Activated CD4-positive, alpha-beta T cell treated with anti-CD3 and anti-CD28 coated beads for 4 hours (primary cell): ENCODE results near the gene C1orf122.

ENCODE experiments used
- DNase-seq, 2 donors: peaks; one replicate each; pipeline ENCODE4 v3.0.0-alpha.2; 2020

Gene C1orf122

DNA sequence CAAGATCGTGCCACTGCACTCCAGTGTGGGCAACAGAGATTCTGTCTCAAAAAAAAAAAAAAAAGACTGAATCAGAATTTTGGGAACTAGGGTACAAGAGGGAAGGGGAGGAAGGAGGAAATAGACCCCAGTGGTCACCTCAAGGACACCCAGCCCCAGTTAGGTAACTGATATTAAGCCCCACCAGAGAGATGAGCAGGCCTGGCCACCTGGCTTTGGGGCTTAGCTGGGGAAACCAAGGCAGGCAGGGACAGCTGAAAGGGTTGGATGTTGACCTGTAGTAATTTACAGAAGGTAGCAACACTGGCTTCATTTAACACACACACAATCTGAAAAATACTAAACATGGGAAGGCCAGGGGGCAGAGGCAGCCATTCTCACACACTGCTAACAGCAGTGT, 5.2 kb upstream of the C1orf122 start:
- no peak for DNase-seq

DNA sequence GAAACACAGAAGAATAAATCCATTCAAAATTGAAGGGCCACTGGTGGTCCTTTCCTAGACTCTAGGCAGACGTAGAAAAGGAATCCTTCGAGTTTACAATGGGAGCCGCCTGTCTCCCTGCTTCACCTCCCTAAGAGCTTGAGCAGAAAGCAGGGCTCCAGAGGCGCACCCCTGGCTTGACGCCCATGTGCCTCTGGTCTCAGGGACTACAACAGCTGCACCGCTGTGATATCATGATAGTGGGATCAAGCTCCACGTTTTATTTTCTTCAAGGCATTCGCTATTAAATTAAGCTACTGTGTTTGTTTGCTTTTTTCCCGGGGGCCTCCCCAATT, 403 bp upstream of the C1orf122 start:
- no peak for DNase-seq

DNA sequence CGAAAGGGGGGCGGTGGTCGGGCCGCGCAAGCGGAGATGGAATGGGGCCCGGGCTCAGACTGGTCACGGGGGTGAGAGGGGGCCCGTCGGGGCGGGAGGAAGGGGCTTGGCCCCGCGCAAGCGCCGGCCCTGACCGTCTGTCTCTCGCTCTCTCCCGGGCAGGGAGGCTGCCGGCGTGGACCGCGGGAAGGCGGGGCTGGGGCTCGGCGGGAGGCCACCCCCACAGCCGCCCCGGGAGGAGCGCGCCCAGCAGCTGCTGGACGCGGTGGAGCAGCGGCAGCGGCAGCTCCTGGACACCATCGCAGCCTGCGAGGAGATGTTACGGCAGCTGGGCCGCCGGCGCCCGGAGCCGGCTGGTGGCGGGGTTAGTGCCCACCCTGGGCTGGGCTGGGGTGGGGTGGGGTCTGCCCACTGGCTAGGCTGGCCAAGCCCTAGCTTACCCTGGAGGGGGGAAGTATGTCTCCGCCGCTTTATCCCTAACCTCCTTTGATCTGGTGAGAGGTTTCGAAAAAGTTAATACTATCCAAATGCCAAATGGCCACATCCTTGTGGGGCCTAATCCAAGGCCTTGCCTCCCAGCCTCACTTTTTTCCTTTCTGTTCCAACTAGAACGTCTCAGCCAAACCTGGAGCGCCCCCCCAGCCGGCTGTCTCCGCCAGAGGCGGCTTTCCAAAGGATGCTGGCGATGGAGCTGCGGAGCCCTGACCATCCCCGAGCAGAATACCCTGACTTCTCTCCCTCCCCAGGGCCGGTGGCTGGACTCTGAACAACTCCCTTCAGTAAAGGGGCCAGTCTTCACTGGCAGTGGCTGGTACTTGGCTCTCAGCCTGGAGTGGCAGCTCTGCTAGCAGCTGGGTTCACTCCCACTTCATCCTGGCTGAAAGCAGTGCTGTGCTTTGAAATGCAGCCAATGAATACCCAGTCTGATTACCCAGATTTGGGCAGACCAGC, 1.1 kb downstream of the C1orf122 start:
- DNase-seq: peak; percentile 22 to 34

DNA sequence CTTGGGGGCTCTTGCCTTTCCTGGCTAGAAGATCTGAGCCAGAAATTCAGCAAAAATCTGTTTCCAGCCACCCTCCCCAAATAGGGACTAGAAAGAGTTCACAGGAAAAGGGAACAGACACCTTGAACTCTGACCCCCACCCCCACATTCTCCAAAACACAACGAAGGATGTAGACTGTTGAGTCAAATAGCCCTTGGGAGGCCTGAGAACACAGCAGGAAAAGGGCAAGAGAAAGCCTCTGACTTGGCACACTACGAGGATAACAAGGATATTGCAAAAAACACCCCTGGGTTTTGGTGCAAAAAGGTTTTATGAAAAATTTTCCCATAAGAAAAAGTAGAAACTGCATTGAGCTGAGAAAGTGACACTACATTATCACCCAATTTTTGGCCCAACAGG, 2.4 kb downstream of the C1orf122 start:
- DNase-seq: no peak

DNA sequence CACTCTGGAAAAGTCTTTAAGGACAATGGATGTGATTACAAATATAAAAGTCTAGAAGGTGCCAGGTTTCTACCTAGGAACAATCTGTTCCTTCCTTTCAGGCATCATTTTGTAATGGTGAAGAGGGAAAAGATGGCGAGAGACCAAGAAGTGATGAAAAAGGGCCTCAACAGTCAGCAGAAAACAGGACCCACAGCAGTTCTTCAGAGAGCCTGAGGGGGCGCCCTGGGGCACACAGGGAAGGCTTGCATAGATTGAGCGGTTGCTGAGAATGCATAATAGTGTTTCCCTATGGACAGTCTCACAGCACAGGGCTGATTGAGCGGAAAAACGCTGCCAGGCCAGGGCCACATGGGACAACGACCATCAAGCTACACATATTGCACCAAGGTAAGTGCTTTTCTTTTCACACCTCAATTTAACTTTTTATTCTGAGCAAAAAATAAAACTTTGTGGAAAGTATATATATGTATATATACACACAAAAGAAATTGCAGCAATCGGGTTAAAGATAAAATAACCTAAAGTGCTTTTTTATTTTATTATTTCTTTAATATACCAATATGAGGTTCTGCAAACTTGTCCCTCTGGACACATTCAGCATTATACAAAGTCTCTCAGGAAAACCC, 3.6 kb downstream of the C1orf122 start:
- DNase-seq: peak; percentile 48 to 59

GRCh38 chr1:37813529-37814145, 6.0 kb downstream of the C1orf122 start:
- DNase-seq: no peak

GRCh38 chr1:37814252-37814651, 6.7 kb downstream of the C1orf122 start:
- DNase-seq: no peak

GRCh38 chr1:37817481-37817880, 9.9 kb downstream of the C1orf122 start:
- DNase-seq: no peak

- no peak for DNase-seq
Measured at GRCh38 chr1:37821481-37821880, 13.9 kb downstream of the C1orf122 start.

DNA sequence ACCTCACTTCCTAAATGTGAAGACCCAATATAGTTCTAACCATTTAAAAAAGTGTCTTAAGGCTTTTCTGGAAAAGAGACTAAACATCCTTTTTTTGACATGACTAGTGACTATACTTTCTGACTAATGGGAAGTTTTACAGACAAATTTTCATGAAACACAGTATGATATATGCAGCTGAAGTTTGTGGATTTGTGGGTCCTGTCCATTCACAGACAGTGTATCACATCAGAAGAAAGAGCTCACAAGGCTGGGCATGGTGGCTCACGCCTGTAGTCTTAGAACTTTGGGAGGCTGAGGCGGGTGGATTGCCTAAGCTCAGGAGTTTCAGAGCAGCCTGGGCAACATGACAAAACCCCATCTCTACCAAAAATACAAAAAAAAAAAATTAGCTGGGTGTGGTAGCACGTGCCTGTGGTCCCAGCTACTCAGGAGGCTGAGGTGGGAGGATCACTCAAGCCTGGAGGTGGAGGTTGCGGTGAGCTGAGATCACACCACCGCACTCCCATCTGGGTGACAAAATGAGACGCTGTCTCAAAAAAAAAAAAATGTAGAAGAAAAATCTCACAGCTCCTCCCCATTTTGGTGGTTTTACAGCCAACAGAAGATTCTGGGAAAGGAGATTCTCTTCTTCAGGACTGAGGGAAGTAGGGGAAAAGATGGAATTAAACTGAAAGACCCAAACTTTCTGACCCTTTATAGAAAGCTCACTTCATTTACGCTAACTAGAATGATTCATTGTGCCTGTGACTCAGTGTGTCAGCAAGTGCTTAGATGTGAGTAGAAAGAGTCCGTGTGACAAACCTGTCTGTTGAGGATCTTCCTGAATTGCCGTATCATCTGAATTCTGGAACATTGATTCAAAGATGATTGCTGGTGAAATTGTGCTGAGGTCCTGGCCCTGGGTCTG, 15.6 kb downstream of the C1orf122 start:
- no peak for DNase-seq

DNA sequence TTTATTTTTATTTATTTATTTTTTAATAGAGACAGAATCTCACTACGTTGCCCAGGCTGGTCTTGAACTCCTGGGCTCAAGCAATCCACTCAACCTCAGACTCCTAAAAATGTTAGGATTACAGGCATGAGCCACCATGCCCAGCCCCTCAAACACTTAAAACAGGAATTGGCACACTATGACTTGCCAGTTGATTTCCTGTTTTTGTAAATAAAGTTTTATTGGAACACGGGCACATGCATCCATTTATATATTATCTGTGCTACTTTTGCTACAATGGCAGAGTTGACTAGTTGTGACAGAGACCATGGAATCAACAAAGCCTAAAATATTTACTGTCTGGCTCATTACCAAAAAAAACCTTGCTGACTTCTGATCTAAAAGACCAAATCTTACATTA, 16.4 kb downstream of the C1orf122 start:
- DNase-seq: no peak

DNA sequence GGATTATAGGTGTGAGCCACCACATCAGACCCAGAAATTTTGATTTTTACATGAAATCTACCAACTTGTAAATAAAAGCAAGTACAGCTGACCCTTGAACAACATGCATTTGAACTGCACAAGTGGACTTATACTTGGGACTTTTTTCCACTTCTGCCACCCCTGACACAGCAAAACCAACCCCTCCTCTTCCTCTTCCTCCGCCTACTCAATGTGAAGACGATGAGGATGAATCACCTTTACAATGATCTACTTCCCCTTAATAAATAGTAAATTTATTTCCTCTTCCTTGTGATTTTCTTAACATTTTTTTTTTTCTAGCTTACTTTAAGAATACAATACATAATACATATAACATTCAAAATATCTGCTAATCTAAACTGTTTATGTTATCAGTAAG, 17.9 kb downstream of the C1orf122 start:
- DNase-seq: no peak

- no peak for DNase-seq
Measured at GRCh38 chr1:37828410-37829074, 21.0 kb downstream of the C1orf122 start.

DNA sequence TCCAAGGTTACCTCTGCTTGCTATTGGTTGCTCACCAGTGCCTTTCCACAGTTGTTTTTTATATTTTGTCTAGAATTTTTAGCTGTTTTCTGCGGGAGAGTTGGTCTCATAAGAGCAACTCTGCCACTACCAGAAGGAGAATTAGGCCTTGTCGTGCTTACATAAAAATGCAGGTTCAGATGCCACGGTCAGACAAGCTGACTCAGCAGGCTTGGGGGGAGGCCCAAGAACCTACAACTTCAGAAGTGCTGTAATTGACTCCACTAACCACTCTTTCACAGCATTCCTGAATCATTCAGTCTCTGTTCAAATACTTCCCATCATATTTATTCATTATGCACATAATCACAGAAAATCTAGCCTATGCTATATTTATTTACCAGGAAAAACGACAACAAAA, 23.5 kb downstream of the C1orf122 start:
- DNase-seq: no peak

GRCh38 chr1:37831809-37832208, 24.2 kb downstream of the C1orf122 start:
- DNase-seq: no peak

DNA sequence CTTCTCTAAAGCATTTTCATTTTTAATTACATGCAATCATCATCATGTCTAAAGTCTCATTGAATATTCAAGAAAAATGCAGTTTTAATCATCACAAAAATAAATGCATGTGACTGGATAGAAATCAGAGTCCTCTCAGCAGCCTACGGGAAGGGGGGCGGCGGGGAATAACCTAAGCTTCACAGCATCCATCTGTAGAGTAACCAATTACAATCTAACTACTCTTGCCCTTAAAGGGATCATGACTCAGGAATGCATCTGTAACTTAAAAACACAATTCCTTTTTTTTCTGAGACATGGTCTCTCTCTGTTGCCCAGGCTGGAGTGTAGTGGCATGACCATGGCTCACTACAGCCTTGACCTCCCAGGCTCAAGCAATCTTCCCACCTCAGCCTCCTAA, 29.2 kb downstream of the C1orf122 start:
- DNase-seq: no peak

- no peak for DNase-seq
Measured at GRCh38 chr1:37839676-37840075, 32.1 kb downstream of the C1orf122 start.

DNA sequence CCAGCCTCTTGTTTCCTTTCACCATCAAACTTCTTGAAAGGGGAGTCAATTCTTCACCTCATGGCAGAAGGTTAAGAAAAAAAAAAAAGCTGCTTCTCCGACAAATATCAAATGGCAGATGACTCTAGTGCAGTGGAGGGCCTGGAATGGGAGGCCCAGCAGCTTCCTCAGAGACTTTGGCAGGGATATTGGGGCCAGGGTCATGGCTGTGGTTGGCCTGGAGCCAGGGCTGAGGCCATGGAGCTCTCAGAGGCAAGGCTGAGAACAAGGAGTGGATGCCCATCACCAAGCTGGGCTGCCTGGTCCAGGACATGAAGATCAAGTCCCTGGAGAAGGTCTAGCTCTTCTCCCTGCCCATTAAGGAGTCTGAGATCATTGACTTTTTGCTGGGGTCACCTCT, 33.1 kb downstream of the C1orf122 start:
- no peak for DNase-seq

- DNase-seq: no peak
Measured at GRCh38 chr1:37841652-37842051, 34.1 kb downstream of the C1orf122 start.

DNA sequence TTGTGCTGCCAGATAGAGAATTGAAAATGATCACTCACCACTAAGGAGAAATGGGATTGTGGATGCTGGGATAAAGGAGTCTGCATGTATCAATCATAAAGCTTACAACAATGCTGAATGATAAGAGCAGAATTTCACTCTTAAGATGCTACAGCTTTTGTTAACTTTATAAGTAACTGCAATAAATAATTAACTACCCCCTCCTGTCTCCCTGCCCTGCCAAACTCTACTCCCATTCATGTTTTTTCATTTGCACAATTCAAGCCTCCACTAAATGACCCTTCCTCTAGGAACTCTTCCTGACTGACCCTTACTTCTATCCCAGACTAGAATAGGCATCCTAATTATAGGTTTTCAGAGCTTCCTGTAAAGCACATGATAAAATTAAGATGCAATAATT, 36.9 kb downstream of the C1orf122 start:
- DNase-seq: no peak

DNA sequence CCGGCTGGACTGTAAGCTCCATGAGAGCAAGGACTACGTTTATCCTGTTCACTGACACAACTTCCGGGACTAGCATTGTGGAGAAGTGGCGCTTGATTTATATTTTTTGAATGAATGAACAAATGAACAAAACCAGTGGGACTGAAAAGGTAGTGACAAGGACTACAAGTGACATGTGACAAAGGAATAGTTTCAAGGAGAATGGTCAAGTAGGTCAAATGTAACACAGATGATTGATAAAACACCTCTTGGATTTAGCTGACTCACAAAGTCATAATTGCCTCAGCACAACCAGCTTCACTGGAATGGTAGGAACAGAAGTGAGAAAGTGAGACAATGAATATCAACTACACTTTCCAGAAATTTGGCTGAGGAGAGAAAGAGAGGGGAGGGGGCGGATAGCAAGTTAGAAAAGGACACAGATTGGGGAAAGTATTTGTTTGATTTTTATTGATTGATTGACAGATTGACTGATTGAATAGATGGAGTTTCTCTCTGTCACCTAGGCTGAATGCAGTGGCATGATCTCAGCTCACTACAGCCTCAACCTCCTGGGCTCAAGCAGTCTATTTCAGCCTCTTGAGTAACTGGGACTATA, 37.6 kb downstream of the C1orf122 start:
- DNase-seq: no peak

GRCh38 chr1:37845786-37846185, 38.2 kb downstream of the C1orf122 start:
- no peak for DNase-seq
